Measurements from ENCODE around the gene KAT5.
"Not testable (repeated sequence)": the region's sequence is repeated elsewhere in the genome, so short reads cannot be mapped to it uniquely, and the experiment has no call there.

KAT5 gene

DNA sequence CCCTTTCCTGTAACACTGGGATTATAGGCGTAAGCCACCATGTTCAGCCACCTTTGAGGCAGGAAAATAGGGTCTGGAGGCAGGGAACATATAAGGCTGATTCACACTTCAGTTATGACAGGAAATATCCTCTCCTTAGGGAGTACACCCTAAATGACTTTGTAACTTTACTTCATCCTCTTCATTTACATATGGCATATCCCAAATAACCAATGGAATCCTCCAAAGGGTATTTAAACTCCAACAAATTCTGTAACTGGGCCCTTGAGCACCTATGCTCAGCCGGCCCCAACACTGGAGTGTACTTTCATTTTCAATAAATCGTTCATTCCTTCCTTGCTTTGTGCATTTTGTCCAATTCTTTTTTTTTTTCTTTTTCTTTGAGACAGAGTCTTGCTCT is 1.6 kb upstream of the KAT5 start:
- no peak for DNase-seq

DNA sequence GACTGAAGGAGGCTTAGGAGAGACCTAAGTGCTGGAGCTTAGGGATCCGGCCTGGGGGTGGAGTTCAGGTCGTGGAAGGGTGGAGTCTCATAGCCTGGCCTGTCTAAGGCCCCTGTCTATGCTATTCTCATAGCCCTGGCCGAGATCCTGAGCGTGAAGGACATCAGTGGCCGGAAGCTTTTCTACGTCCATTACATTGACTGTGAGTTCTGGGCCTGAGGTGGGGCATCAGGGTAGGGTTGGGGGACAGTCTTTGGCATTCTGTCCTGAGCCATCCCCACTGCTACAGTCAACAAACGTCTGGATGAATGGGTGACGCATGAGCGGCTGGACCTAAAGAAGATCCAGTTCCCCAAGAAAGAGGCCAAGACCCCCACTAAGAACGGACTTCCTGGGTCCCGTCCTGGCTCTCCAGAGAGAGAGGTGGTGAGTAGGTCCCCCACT is 603 bp downstream of the KAT5 start:
- no peak for DNase-seq

DNA sequence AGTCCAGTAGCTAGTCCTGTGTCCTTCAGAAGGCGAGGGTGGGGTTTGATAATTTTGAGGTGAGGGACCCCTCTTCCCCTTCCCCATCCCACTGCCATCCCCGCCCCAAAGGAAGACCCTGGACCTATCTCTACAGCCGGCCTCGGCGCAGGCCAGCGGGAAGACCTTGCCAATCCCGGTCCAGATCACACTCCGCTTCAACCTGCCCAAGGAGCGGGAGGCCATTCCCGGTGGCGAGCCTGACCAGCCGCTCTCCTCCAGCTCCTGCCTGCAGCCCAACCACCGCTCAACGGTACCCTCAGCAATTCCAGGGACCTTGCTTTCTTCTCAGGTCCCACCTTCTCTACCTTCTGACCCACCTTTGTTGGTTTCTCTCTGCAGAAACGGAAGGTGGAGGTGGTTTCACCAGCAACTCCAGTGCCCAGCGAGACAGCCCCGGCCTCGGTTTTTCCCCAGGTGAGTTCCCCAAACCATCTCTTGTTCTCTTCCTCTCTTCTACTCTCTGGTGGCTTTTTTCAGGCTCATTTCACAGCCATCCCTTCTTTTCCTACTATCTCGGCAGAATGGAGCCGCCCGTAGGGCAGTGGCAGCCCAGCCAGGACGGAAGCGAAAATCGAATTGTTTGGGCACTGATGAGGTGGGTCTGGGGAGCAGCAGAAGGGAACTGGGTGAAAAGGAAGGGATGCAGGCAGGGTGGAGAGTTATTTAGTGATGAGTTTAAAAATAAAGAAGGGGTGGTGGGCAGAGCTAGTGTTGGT is 1.3 kb downstream of the KAT5 start:
- DNase-seq = no peak

DNA sequence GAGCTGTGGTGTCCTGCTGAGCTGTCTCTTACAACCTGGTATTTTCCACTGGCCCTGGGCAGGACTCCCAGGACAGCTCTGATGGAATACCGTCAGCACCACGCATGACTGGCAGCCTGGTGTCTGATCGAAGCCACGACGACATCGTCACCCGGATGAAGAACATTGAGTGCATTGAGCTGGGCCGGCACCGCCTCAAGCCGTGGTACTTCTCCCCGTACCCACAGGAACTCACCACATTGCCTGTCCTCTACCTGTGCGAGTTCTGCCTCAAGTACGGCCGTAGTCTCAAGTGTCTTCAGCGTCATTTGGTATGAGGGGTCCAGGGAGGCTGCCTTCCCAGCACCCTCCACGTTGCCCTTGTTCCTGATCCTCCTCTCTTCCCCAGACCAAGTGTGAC is 2.4 kb downstream of the KAT5 start:
- DNase-seq = no peak

DNA sequence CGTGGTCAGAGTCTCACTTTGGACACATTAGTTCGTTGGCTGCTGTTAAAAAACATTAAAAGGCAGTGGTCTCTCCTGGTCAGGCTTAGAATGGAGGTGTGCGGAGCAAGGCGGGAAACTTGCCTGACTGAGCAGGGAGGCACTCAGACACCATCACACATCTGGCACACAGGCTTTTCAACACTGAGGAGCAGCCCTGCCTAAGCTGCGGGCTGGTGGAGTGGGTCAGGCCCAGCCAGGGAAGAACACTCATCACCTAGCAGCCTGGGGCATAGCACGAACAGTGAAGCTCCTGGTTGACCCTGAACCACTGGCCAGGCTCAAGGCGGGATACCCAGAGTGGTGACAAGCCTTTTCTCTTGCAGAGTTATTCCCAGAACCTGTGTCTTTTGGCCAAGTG is 4.2 kb downstream of the KAT5 start:
- DNase-seq = no peak

DNA sequence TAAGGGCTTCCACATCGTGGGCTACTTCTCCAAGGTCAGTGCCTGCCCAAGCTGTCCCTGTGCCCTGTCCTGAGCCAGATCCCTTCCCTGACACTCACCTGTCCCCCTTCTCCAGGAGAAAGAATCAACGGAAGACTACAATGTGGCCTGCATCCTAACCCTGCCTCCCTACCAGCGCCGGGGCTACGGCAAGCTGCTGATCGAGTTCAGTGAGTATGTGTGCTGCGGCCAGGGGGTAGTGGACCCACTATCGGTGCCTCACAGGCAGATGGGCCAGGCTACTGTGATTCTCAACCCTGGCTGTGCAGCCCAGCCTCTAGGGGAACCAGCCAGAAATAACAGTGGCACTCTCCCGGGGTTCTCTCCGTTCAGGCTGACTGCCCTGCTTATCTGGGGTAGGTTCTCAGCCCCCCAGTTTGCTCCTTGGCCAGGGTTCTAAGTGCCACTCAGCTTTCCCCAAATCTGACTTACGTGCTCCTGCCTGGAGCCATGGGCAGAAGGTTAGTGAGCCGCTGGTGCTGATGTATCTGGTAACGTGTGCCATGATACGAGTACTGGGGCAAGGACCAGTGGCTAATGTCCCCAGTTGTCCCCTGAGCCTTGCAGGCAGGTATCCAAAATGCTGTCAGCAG is 4.8 kb downstream of the KAT5 start:
- DNase-seq = no peak

DNA sequence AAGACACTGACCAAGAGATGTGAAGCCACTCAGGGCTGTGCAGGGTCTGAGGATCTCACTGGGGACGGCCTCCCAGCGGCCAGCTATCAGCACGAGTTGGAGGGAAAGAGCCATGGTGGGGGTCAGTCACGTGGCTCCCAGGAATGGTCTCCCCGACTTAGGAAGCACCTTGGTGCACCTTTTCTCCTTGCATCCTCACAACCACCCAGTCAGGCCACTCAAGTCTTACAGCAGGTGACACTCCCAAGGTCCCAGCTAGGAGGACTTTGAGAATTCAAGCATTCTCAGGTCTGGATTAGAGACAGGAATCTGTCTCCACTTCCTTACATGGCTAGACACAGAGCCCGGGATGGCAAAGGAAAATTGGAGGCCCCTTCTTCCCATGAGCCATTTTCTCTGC is 5.9 kb downstream of the KAT5 start:
- no peak for DNase-seq

DNA sequence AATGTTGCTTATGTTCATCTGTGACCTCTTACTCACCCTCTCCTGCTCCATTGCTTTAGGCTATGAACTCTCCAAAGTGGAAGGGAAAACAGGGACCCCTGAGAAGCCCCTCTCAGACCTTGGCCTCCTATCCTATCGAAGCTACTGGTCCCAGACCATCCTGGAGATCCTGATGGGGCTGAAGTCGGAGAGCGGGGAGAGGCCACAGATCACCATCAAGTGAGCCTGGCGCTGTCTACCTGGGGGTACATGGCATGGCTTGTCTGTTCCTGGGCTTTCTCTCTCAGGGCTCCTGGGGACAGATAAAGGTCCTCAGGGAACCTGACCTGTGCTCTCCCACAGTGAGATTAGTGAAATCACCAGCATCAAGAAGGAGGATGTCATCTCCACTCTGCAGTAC is 6.5 kb downstream of the KAT5 start:
- DNase-seq = no peak

DNA sequence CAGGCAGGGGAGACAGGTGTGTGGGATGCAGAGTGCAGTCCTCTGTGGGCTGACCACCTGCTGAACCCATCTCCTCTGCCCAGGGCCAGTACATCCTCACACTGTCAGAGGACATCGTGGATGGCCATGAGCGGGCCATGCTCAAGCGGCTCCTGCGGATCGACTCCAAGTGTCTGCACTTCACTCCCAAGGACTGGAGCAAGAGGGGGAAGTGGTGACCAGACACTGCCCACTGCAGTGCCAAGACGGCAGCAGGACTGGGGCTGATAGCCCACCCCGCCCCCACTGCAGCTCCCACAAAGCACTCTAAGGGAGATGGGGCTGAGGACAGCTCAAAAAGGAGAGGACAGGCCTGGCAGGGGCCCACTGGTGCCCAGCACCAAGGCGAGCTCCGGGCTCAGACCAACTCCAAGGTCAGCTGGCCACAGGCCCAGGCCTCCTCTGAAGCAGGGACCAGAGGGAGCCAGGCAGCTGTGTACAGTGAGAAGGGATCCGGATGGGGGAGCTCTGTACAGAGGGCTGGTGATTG is 7.0 kb downstream of the KAT5 start:
- DNase-seq = no peak

DNA sequence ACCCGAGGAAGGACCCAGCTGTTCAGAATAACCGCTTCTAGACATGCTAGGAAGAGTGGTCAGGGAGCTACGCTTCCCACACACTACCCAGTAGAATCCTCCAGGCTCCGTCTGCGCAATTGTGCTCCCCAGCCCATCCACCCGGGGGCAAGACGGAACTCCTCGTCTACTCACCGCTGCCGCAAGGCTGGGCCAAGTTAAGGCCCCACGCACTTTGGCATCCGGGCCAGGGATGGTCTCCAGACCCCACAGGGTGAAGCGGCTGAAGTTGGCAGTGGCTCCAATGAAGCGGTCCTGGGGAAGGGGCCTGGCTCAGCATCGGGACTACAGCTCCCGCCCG is 7.8 kb downstream of the KAT5 start:
- peak; percentile 20 for DNase-seq

DNA sequence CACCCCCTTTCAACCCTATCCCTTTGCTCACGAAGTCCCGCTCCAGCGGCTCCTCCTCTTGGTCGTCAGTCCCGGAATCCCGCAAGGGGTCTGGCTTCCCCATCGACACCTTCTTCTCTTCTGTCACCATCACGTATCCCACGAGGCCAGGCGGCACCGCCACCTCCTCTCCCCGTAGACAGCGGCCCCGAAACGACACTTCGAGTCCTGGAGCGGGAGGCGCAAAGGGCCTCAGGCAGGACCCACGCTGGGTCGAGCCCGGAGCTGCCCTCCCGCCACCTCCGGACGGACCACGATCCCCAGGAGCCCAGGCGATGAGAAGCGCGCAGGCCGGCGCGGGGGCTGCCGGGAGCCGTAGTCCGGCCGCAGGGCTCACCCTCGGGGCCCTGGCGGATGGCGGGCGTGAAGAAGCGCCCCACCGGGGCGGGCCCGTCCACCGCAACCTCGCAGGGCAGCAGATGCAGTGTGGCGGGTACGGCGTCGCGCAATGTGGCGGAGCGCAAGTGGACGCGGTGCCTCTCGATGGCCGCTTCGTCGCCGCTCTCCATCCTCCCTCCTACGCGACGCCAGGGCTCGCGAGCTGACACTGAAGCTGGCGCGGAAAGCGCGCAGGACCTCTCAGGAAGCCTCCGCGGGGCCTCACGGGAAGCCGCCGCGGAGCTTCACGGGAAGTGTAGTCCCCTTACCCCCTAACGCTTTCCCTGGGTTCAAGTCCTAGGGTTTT is 8.3 kb downstream of the KAT5 start, which contains the start of gene RNASEH2C:
RNASEH2C (minus strand) TSS at position 588 of the 724 bp plus-strand sequence; CDS start at position 548, 40 bp downstream.
- DNase-seq = peak; percentile 79

DNA sequence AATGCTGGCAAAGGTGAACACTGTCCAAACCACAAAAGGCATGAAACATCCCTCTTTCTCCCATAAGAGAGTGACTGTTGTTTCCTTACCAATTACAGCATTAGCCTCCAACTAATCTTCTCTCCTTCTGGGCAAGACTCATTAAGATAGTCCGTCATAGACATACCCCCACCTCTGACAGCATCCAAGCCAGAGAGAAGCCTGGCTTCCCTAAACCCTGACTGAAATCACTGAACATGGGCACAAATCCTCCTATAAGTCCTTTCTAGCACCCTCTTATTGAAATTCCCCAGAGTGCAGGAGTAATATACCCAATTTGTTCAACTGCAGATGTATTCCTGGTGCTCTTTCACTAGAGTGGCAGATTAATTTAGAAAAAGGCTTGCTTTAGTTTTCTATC is 10.2 kb downstream of the KAT5 start:
- DNase-seq = no peak

DNA sequence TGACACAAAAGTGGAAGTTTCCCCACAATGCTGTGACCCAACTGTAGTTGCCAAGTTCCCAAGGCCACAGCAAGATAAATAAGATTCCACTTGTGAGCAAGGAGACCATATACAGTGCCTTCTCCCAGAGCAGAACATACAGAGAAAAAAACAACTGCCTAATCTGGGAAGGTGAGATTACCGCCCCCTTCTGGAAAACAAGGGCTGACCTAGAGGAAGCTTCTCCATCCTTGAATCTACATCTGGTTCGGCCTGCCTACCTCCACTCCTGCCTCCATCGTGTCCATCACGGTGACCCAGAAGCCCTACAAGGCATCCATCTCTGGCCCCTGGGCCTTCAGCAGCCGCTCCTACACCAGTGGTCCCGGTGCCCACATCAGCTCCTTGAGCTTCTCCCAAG is 14.6 kb downstream of the KAT5 start:
- DNase-seq = no peak

DNA sequence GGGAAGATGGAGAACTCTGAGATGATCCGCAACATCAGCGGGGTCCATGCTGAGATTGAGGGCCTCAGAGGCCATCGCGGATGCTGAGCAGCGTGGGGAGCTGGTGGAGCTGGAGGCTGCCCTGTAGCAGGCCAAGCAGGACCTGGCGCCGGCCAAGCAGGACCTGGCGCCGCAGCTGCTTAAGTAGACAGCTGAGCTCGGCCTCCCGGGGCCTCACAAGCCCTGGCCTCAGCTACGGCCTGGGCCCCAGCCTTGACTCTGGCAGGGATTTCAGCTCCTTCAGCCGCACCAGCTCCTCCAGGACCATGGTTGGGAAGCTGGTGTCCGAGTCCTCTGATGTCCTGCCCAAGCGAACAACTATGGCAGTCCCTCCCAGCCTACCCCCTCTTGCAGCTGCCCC is 15.8 kb downstream of the KAT5 start:
- DNase-seq = no peak

DNA sequence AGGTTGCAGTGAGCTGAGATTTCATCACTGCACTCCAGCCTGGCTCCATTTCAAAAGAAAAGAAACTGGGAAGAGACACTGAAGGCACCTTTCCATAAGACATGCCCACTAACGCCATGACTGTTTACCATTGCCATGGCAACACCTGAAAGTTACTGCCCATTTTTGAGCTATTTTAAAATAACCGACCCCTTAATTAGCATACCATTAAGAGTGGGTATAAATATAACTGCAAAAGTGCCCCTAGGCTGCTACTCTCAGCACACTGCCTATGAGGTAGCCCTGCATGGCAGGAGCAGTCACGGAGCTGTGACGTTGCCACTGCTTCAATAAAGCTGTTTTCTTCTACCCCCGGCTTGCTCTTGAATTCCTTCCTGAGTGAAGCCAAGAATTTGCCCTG is 18.4 kb downstream of the KAT5 start:
- DNase-seq = no peak

DNA sequence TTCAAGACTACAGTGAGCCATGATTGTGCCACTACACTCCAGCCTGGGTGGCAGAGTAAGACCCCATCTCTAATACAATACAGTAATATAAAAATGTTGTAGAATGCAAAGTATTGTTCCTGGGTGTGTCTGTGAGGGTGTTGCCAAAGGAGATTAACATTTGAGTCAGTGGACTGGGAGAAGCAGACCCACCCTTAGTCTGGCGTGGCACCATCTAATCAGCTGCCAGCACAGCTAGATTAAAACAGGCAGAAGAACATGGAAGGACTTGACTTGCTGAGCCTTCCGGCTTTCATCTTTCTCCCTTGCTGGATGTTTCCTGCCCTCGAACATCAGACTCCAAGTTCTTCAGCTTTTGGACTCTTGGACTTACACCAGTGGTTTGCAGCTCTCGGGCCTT is 23.1 kb downstream of the KAT5 start:
- DNase-seq = not testable (repeated sequence)

DNA sequence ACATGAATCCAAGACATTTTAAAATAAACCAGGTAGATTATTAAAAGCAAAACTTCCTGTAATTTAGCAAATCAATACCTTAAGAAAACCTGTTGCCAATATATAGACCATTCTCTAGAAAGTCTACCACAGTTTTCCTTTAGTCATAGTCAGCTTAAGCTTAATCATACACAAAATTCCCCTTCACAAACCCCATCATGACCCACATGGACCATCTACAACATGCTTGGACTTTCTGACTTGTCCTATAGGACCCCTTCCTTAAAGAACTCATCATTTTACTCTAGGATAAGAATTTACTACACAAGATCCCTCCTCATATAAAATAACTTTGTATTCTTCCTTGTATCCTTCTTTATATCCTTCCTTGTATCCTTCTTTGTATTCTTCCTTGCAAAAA is 24.8 kb downstream of the KAT5 start:
- DNase-seq = no peak

DNA sequence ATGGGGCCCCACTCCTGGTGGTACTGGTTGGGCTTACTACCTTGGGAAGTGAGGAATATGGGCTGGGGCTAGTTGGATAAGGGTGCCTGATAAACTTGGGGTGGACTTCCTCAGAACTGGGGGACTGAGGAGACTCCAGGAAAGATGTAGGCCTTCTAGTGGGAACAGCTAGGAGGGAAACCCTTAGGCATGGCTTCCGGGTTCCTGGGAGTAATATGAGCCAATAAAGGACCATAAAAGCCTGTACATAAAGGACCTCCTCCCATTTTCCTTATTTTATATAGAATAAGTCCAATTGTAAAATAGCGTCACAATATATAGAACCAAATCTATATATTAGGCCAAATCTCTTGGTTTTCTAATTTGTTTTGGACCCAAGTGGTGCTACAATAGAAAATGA is 27.0 kb downstream of the KAT5 start:
- no peak for DNase-seq

DNA sequence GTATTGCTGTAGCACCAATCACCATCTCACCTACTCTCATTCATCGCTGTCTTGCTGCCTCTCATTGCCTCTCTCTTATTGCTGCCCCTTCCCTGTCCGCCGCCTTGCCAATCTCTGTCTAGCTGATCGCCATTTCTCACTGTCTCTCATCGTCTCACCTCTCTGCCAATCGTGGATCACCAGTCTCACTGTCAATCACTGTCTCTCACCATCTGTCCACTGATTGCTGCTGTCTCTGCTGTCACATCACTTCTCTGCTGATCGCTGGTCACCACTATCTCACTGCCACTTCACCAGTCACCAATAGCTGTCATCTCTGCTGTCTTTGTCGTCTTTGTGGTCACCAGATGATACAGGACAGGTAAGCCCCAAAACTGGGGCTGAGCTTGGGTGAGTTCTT is 29.1 kb downstream of the KAT5 start:
- DNase-seq = no peak

DNA sequence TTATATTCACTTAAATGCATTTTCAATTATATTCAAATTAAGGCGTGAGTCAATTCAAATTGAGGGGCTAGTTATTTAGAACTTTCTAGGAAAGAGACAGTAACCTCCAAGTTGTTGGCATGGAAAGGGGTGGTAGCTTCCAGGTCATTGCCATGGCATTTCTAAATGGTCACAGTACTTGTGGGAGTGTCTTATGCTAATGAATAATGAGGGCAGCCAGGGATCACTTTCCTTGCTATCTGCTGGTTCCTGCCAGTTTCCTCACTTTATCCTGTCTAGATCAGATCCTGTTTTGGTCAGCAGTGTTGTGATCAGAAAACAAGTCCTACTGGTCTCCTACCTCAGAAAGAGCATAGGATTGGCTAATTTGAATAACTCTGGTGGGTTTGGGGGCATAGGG is 30.3 kb downstream of the KAT5 start:
- DNase-seq = no peak

DNA sequence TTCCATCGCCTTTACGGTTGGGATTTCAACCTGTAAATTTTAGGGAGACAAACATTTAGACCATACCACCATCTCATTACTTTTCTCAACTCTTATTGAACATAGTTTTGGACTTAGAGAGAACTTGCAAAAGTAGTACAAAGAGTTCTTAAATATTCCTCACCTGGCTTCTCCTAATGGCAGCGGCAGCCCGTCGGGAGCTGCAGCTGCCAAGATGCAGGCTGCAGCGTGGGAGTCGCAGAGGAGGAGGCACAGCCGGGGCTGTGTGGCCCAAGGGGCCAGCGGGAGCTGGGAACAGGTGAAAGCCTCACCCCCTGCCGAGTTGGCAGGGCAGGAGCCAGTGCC is 31.6 kb downstream of the KAT5 start:
- DNase-seq = no peak

DNA sequence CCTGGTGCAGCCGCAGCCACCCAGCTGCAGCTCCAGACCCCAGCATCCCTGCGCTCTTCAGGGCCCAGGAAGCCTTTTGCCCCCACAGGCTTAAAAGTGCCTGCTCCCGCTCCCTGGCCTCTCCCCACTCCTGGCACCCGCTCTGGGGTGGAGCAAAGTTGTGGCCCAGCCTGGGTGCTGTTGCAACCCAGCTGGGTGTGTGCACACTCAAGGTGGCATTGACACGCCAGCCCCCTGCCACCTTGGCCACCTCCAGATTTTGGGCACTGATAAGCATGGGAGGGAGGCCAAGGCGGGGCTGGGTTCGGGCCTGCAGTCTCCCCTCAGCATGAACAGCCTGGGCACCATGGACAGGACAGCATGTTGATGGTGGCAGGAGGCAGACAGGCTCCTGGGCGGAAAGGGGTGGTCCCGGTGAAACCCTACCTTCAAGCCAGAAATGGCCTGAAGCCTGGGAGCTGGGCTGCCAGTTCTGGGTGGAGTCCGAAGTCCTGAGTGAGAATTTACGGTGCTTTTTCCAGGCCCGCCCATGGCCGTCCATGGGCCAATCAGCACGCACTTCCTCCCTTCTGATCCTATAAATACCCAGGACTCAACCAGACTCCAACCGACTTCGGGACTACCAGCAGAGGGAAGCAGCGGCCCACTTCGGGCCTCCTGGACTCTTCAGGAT is 32.1 kb downstream of the KAT5 start:
- DNase-seq = peak; percentile 13

DNA sequence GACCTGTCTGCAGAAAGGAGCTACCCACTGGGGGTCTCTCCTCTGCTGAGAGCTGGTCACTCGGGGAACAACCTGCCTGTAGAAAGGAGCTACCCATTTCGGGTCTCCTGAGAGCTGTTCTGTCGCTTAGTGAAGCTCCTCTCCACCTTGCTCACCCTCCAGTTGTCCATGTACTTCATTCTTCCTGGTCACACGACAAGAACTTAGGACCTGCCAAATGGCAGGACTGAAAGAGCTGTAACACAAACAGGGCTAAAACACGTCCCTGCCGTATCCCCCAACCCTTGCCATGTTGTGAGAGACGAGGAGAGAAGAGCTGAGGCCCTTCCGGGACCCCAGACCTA is 32.6 kb downstream of the KAT5 start:
- no peak for DNase-seq

DNA sequence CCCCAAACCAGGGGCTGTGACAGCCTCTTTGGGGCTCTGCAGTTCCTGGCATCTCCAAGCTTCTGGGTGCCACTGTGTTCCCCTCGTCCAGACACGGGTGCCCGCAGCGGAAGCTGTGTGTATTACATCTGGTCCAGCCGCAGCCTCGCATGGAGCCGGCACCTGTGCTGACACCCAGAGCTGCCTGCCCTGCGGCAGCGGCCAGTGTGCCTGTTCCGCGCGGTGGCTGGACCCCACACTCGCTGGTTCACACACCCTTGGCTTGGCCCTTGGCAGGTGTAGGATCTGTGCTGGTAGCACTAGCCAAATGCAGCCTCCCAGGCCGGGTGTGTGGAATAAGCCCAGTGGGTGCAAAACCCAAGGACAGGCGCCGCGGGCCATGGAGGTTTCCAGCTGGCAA is 33.0 kb downstream of the KAT5 start:
- no peak for DNase-seq

Data from CD4-positive, alpha-beta T cell treated with Interleukin-6 for 4 hours (primary cell).